Activated CD4-positive, alpha-beta T cell treated with anti-CD3 and anti-CD28 coated beads for 48 hours (primary cell): Measurements from ENCODE around the gene TREML2.
"Not testable (repeated sequence)": the region's sequence is repeated elsewhere in the genome, so short reads cannot be mapped to it uniquely, and the experiment has no call there.

Experiments used
- DNase-seq: peaks from one replicate; pipeline ENCODE4 v3.0.0-alpha.2; 2020

TREML2 gene

GRCh38 chr6:41204156-41204555 lies 3.2 kb upstream of the TREML2 start:
- no peak for DNase-seq

- no peak for DNase-seq
Measured at GRCh38 chr6:41201764-41202173, 820 bp upstream of the TREML2 start.

- DNase-seq, result peak; percentile 61
Measured at GRCh38 chr6:41200296-41200900, 551 bp downstream of the TREML2 start.

- peak; percentile 46 for DNase-seq
Measured at GRCh38 chr6:41199552-41200246, 1.2 kb downstream of the TREML2 start.

- DNase-seq, result no peak
Measured at GRCh38 chr6:41197234-41197633, 3.7 kb downstream of the TREML2 start.

GRCh38 chr6:41194386-41194785 lies 6.6 kb downstream of the TREML2 start:
- DNase-seq, result no peak

- no peak for DNase-seq
Measured at GRCh38 chr6:41193884-41194283, 7.1 kb downstream of the TREML2 start.

- DNase-seq, result no peak
Measured at GRCh38 chr6:41193171-41193734, 7.7 kb downstream of the TREML2 start.

- peak; percentile 65 for DNase-seq
Measured at GRCh38 chr6:41191569-41191968, 9.4 kb downstream of the TREML2 start.

- no peak for DNase-seq
Measured at GRCh38 chr6:41190791-41191190, 10.2 kb downstream of the TREML2 start.

- DNase-seq, result no peak
Measured at GRCh38 chr6:41189967-41190366, 11.0 kb downstream of the TREML2 start.

- not testable (repeated sequence) for DNase-seq
Measured at GRCh38 chr6:41189046-41189445, 11.9 kb downstream of the TREML2 start.

- no peak for DNase-seq
Measured at GRCh38 chr6:41187924-41188886, 12.7 kb downstream of the TREML2 start.

GRCh38 chr6:41186031-41186562 lies 14.9 kb downstream of the TREML2 start:
- no peak for DNase-seq

- DNase-seq, result no peak
Measured at GRCh38 chr6:41184761-41185160, 16.2 kb downstream of the TREML2 start.

GRCh38 chr6:41182069-41183034 lies 18.6 kb downstream of the TREML2 start:
- peak; percentile 61 for DNase-seq

GRCh38 chr6:41181566-41181965 lies 19.4 kb downstream of the TREML2 start:
- no peak for DNase-seq

GRCh38 chr6:41179163-41179562 lies 21.8 kb downstream of the TREML2 start:
- no peak for DNase-seq

- DNase-seq, result no peak
Measured at GRCh38 chr6:41177695-41178094, 23.3 kb downstream of the TREML2 start.

GRCh38 chr6:41177287-41177686 lies 23.7 kb downstream of the TREML2 start:
- no peak for DNase-seq

- DNase-seq, result no peak
Measured at GRCh38 chr6:41176189-41176588, 24.8 kb downstream of the TREML2 start.

- DNase-seq, result no peak
Measured at GRCh38 chr6:41175084-41175483, 25.9 kb downstream of the TREML2 start.
